ENCODE results near the gene CYTH4.
A peak's percentile ranks its signal among the peaks of the same experiment; 100 is the strongest.

The CYTH4 gene

DNA sequence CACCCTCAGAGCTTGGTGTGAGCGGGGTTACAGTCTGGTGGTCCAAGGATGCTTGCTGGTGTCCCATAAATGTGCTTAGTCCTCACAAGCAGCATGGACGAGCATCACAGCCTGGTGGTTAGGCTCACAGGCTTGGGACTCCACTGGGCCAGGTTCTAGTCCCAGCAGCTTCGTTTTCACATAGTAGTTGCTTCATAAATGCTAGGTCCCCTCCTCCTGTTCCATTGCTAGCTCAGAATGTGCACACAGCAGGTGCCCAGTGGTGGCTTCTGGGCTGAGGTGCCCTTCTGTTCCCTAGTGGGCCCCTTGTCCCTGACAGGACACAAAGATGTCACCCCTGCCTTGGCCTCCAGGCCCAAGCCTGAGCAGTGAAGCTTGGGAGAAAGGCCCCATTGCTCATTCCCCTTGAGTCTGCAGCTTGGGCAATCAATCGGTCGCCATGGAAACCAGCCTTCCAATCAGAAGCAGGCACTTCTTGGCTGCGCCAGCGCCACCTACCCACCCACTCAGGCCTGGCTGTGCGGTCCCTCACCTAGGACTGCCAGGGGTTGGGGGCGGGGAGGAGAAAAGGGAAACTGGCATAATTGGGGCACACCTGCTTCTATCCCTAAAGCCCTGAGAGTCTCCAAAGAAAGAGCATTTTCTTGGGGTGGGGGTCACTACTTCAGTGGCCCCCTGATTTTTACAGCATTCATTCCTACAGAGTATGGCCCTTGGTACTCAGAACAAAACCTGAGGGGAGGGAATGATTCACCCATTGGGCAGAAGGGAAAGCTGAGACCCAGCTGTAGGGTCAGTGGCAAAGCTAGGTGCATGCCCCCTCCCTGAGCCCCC is 48.1 kb downstream of the CYTH4 start:
- peak in 1 of 2 donors; percentile 37 for DNase-seq

DNA sequence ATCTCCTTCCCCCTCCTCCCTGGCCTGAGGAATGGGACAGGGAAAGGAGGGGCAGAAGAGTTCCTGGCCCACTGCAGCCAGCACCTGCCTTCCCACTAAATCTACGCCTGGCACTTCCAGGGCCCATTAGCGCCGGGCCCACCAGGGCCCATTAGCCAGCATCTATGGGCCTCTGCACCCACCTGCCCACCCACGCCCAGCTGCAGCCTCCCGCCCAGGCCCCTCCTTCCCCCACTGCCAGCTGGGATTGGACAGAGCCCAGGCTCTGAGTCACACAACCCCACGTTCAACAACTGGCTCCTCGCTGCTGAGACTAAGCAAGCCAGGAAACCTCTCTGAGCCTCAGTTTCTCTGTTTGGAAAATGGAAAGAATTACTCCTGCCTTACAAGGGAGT is 48.7 kb downstream of the CYTH4 start:
- DNase-seq: no peak

DNA sequence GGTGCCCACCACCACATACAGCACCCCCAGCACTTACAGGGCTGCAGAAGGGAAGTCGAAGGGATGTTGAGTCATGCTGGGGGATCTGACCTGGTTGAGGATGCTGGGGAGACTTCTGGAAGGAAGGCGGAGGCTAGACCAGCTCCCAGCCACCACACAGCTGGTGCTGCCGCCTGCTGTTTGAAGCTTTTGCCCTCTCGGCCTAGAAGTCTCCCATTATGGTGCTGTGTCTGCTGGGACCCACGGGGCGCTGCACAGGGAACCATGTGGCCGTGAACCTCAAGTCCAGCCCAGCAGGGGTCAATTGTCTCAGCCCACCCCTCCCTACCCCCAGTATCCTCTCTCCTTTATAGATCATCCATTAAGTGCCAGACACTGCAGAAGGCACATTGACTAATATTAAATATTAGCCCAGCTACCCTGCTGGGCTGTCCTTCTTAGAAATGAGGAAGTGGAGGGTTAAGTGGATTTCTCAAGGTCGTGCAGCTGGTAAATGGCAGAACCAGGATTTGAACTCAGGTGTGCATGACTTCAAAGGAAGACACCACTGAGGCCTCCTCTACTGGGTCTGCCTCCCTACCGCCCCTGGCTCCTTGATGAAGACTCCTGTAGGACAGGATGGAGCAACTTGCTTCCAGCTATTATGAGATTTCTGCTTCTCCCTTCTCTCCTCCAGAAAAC is 49.7 kb downstream of the CYTH4 start:
- DNase-seq: no peak

DNA sequence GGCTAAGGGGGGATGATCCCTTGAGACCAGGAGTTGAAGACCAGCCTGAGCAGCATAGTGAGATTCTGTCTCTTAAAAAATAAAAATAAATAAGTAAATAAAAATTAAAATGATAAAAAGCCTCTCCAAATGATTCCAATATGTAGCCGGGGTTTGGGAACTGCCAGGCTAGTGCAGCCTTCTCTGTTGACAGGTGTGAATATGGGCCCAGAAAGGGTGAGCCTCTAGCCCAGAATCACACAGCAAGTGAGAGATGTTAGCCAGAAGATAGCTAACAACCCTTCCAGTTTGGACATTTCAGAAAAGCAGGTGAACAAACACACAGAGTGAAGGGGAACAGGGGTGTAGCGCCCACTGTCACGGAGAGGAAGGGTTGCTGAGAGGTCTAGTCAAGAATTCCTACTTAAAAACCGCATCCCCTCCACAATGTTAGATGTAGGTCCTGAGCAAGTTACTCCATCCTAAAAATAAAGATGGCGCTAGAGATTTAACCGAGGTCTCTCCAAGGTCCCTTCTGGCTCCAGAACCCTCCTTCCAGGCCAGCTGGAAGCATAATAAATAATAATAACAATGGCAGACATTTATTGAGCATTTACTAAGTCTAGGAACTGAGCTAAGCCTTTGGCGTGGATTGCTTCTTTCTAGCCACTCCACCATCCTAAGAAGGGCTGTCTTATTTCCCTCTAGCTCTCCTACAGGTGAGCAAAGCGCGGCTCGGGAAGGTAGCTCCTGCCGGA is 51.6 kb downstream of the CYTH4 start:
- no peak for DNase-seq

DNA sequence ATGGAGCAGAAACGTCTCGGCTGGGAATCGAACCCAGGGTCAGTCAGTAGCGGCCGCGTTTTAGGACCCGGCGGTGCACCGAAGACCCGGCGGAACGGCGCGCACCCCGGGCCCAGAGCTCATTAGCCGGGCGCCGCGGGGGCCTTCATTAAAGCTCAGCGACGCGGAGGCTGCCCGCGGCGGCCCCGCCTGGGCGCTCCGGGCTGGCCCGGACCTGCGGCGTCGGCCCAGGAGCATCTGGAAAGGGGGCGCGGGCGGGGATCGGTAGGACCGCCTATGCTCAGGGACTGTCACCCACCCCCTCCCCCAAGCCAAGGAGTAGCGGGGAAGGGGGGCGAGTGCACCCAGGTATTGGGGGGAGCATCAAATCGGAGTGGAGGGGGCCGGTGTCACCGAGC is 52.2 kb downstream of the CYTH4 start:
- no peak for DNase-seq

DNA sequence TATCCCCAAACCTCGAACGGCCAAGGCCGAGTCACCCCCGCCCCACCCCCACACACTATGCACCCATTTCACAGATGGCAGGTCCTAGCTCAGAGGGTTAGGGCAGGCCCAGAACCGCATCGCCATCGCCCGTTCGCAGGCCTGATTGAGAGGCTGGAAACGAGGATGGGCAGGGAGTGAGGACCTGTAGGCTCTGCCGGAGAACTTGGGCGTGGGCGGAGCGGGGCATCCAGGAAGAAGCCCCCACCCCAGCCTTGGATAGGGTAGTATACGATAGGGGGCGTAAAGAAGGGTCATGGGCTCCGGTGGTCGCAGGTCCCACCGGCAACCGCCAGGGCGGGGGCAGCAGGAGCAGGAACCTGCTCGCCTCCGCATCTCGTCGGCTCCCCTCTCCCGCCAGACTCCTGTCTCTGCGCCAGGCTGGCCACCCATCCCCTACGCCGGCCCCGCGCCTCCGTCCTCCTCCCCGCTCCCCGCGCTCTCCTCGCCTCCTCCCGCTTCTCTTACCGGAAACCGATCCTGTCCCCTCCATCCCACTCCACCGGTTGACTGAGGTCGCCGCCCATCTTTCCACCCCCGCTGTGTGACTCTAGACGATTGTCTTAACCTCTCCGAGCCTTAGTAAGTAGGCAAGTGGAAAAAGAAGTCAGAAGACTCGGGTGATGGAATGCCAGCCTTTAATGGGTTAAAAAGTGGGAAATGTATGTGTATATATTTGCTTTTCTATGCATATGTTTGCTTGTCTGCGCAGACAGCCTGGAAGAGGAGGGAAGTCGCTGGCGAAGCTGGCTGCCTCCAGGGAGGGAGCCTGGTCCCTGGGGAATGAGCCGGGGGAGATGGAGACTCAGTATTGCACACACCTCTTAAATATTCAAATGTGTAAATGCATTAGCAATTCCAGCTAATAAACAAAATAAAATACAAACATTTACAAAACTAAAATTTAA is 52.8 kb downstream of the CYTH4 start:
- no peak for DNase-seq

DNA sequence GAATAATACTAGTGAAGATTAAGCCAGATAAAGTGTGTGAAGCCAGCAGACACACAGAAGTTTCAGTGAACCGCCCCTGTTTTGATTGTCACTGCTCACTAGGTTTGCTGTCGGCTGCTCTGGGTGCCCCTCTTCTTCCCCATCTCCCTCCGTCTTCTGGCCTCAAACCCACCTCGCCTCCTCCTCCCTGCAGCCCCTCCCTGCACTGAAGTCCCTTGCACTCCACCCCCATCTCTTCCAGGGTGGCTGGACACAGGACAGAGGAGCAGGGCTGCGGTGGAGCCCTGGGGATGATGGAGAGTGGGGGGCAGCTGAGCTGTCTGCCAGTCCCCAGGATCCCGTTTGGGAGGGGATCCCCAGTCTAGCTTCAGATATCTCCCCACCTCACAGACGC is 53.5 kb downstream of the CYTH4 start:
- DNase-seq: no peak

DNA sequence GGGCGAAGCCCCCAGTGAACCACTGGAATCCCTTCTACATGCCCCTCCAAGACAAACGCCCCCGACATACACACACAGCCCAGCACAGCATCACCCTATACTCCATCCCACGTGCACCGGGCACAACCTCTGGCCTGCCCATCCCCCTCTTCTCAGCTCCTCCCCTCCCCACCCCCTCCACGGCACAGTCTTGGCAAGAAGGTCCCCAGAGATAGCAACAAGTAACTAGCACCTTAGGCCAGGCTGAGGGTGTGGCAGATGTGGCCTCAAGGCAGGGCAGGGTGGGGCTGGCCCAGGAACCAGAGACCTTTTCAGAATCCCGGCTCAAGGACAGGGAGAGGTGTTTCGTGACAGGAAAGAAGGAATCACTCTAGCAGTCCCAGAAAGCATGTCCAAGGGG is 54.3 kb downstream of the CYTH4 start:
- DNase-seq: no peak

DNA sequence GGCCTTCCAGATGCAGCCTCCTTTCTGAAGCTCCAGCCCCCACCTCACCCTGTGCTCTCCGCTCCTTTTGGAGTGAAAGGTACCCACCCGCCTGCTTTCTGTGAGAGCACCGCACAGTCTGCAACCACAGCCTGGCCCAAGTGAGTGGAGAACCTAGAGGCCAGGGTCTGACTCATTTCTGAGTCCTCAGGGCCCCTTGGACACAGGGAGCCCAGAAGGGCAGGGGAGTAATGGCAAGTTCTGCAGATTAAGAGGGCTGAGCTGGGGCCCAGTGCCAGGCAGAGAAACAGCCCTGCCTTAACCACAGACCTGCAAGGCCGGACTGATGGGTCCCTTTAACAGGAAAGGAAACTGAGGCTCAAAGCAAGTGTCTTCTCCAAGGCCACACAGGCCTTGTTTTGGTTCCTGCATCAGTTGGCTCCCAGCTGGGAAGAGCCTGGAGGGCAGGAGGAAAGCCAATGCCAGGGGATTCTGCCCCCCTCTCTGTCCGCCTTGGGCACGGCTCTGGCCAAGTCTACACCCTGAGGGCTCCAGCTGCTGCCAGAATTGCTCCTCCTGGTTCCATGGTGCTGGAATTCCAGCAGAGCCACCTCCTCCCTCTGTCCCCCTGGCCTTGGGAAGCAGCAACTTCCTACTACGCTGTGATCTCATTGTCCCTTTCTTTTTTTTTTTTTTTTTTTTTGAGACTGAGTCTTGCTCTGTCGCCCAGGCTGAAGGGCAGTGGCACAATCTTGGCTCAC is 55.1 kb downstream of the CYTH4 start:
- DNase-seq: no peak

DNA sequence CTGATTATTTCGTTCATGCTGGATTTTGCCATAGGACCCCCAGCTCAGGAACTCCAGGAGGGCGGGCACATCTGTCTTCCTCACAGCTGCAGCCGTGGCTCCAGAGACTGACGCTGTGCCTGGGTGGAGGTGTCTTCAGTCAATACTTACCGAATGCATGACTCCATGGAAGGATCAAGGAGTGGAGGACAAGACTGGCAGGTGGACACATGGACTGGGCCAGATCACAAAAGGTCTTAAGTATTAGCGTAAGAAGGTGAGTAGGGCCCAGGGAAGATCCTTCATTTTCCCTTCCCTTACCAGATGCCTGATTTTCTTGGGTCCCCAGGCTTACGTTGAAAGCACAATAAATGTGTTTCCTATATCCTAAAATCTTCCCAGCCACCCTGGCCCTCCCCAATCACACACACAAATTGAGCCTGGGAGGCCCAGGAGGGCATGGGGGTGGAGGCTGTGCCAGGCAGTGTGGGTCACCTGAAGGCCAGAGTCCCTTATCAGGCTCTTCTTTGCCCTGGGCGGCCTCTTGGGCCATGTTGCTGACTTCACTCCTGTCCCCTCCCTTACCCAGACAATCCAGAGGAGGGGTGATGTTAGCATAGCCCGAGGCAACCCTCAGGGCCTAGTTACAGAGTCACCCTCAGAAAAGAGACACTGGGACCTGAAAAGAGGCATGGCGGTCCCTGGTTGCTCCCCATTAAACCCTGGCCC is 56.4 kb downstream of the CYTH4 start:
- no peak for DNase-seq

DNA sequence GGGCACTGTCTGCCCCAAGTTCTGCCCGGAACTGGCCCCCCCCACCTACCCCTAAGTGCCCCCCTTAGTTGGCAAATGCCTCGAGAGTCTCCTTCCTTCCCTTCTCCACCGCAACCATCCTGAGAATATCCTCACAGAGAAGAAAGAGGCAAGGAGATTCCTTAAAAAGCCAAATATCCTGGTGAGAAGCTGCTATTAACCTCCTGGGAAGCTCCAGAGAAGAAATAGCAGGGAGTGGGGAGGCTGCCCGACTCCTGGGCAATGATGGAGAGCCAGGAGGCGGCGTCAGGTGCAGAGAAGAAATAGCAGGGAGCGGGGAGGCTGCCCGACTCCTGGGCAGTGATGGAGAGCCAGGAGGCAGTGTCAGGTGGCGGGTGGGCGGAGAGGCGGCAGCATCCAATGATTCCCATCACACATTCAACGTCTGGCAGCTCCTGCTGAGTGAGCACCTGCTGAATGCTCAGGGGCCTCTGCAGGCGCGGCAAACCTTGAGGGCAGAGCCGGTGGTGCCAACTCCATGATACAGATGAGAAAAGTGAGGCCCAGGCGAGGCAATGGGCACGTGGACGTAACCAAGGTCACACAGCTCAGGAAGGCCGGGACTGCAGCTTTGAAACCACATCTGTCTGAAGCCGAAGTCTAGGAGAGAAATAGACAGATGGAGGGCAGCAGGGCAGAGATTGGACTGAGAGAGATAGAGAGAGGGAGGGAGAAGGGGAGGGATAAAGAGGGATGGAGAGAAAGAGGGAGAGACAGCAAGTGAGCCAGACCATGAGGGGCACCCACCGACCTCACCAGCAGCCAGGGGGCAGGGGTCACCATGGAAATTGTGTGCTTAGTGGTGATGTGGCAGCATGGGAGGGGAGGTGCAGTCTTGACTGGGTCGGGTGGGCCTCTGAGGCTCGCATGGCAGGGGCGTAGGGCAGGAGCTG is 58.3 kb downstream of the CYTH4 start:
- no peak for DNase-seq

DNA sequence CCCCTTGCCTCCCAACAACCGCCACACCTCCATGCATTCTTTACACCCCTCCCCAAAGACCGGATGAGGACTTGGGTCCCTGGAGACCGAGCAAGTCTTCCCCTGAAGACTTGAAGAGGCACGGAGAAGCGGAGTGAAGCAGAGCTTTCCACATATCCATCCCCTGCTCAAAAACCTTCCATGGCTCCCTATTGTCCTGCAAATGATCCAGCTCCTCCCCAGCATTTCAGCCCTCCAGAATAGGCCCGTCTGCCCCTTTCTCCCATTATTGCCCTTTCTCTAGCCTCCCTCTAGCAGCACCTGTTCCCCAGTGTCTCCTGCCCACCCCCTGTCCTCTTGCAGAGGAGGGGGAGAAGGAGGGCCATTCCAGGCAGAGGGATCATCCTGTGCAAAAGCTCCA is 59.8 kb downstream of the CYTH4 start:
- DNase-seq: no peak

DNA sequence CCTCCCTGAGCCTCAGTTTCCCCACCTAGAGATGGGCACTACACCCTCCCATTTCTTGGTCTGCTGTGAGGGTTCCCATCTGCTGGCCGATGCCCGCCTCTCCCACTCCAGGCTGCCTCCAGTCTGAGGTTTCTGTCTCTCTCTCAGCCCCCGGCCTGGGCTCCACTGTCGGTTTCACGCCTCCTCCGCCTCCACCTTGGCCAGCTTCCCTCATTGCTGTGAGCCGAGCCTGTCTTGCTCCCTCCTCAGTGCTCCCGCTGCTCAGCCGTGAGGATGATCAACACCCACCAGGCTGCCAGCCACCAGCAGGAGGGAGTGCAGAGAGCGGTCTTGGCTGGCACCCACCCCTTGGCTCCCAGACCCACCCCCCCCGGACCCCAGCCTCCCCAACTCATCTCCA is 61.0 kb downstream of the CYTH4 start:
- DNase-seq: no peak

DNA sequence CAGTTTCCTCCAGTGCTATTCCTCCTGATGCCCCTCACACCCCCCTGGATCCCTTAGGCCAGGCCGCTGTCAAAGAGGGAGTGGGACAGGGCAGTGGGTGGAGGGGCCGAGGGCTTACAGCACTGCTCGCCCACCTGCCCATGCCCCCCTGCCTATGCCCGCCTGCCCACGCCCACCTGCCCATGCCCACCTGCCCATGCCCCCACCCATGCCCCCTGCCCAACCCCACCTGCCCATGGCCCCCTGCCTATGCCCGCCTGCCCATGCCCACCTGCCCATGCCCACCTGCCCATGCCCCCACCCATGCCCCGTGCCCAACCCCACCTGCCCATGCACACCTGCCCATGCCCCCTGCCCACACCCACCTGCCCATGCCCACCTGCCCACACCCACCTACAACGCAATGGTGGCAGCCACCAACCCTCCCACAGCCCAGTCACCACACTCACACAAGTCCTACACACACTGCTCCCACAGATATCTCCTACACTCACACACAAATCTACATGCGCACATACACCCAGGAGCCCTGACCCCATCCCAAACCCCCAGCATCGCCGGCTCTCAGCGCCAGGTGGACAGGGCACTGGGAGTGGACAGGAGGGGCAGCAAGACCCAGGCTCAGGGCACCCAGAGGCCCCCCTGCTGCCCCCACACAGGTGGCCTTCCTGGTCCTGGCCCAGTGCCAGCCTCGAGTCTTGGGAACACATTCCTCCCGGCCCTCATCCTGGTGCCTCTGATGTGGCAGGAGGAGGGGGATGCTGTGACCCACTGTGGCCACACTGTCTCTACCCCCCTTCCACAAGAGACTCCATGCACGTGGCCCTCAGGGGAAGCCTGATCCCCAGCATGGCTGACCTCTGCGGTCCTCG is 61.8 kb downstream of the CYTH4 start:
- DNase-seq: no peak

DNA sequence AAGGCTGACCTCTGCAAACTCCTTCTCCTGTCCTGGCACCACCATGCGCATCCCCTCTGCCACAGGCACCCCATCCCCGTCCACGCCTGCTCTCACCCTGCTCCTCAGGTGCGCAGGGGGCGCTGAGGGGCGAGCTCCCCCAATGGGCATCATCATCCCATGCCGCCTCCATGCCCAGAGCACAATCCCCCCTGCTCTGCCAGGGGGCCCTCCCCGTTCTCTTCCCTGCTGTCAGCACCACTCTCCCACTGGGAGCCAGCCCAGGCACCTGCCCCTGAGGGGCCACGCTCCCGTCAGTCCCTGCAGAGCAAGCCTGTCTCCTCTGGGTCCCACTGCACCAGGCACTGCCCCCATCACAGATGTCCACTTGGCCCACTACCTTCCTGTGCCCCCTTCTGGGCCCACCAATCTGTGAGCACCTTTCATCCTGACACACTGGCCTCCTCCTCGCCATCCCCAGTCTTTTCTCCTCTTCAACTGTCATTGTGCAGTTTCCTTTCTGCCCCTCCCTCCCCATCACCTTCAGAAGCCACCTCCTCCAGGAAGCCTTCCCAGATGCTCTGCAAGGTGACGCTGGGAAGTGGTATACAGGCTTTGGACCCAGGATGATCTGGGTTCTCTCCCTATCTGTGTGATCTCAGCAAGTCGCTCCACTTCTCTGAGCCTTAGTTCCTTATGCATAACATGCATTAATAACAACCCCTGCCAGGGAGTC is 62.6 kb downstream of the CYTH4 start:
- DNase-seq: no peak

DNA sequence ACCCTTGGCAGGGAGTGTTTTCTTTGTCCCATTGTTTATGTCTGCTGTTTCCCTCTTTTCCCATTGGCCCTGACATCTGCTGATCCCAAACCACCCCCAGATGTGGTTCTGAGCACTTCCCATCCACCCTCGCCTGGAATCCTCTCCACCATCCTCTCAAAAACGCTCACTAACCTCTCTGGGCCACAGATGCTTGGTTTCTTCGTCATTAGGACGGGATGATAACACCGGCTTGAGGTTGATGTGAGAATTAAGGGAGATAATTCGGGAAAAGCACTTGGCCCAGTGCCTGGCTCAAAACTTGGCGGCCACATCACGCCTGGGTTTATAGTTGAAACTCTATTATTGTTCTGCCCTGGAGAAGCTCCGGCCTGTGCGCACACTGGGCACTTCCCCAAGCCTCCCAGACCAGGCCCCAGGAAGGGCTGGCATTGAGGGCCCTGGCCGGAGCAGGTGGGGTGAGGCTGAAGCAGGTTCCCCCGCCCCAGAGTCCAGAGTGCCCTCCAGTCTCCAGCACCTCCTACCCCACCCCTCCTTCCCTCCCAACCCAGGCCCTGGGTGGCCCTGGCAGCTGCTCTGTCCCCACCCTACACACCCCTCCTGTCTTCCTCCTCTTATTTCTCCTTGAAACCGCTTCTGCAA is 63.7 kb downstream of the CYTH4 start:
- no peak for DNase-seq

DNA sequence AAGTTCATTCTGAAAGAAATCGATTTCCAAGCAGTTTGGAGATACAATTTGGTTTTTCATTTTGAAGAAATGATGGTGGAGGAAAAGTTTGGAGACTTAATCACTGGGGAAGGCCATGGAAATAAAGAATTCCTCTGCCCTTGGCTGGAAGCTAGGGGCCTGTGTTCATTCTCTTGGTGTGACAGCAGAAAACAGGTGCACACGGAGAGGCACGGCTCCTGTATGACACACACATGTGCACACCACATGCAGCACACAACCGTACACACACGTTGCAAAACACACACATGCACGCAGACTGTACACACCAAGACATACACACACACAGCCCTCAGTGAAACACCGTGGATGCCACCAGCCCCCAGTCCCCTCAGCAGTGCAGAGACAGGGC is 64.2 kb downstream of the CYTH4 start:
- DNase-seq: no peak
